Measurements from ENCODE around the gene NEO1.

The NEO1 gene

DNA sequence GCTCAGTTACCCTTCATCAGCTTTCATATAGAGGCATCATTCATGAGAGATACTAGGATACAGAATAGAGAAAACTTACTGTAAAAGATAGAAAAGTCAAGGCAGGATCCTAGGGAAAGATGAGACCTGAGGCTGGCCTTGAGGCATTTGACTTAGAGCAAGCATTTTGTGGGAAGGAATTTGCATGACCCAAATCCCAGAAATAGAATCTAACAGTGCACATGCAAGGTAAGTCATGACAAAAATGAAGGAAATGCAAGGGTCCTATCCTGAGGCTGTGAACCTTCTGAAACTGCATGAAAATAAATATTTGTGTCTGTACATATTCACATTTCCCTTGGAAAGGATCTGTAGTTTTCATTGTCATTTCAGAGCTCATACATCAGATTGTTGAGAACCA is 194.2 kb downstream of the NEO1 start:
- no peak for TF ChIP-seq GLIS3 (CRISPR knock-in tag; IDR thresholded peaks at IDR 0.05)
- TF ChIP-seq OSR1 (CRISPR knock-in tag; IDR thresholded peaks at IDR 0.05), result no peak
- TF ChIP-seq ZFP3 (CRISPR knock-in tag; IDR thresholded peaks at IDR 0.05), result no peak
- TF ChIP-seq, protein P1, sequence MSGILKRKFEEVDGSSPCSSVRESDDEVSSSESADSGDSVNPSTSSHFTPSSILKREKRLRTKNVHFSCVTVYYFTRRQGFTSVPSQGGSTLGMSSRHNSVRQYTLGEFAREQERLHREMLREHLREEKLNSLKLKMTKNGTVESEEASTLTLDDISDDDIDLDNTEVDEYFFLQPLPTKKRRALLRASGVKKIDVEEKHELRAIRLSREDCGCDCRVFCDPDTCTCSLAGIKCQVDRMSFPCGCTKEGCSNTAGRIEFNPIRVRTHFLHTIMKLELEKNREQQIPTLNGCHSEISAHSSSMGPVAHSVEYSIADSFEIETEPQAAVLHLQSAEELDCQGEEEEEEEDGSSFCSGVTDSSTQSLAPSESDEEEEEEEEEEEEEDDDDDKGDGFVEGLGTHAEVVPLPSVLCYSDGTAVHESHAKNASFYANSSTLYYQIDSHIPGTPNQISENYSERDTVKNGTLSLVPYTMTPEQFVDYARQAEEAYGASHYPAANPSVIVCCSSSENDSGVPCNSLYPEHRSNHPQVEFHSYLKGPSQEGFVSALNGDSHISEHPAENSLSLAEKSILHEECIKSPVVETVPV (CRISPR knock-in tag; IDR thresholded peaks at IDR 0.05), result no peak
- no peak for TF ChIP-seq ZNF8 (CRISPR knock-in tag; IDR thresholded peaks at IDR 0.05)
- TF ChIP-seq ZFP30 (CRISPR knock-in tag; IDR thresholded peaks at IDR 0.05), result no peak
- no peak for TF ChIP-seq RARB (CRISPR knock-in tag; IDR thresholded peaks at IDR 0.05)
- TF ChIP-seq TSHZ2 (CRISPR knock-in tag; IDR thresholded peaks at IDR 0.05), result no peak
- TF ChIP-seq SNAI2 (CRISPR knock-in tag; IDR thresholded peaks at IDR 0.05), result no peak
- no peak for TF ChIP-seq ARNTL (CRISPR knock-in tag; IDR thresholded peaks at IDR 0.05; ENCODE audit: borderline replicate concordance, low read depth)
- no peak for TF ChIP-seq PPARA (CRISPR knock-in tag; IDR thresholded peaks at IDR 0.05; ENCODE audit: borderline replicate concordance)
- no peak for TF ChIP-seq BACH2 (CRISPR knock-in tag; IDR thresholded peaks at IDR 0.05; ENCODE audit: borderline replicate concordance)
- no peak for TF ChIP-seq TCF4 (CRISPR knock-in tag; IDR thresholded peaks at IDR 0.05; ENCODE audit: borderline replicate concordance)
- TF ChIP-seq ZNF565 (CRISPR knock-in tag; conservative IDR thresholded peaks at IDR 0.05; ENCODE audit: low read depth), result no peak
- TF ChIP-seq PATZ1 (CRISPR knock-in tag; IDR thresholded peaks at IDR 0.05; ENCODE audit: borderline replicate concordance), result no peak
- no peak for ATAC-seq

DNA sequence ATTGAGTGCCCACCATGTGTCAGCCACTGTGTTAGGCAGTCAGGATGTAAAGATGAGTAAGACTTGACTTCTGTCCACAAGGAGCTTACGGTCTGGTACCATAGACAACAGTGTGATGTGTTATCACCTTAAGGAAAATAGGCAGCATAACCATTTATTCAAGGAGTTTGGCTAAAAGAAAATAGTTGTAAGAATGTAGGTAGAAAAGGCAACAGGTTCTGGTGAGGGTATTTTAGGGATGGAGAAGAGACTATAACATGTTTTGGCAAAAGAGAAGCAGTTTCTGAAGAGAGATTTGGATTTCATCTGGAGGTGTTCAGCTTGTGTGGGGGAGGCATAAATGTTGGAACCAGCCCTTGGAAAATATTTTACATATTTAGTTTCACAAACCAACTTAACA is 194.6 kb downstream of the NEO1 start:
- no peak for ATAC-seq
- TF ChIP-seq ESRRG (CRISPR knock-in tag; IDR thresholded peaks at IDR 0.05) (no peak), POU6F1 (CRISPR knock-in tag; IDR thresholded peaks at IDR 0.05; ENCODE audit: borderline replicate concordance, low read depth) (no peak), CSDC2 (CRISPR knock-in tag; IDR thresholded peaks at IDR 0.05) (no peak), TOX (CRISPR knock-in tag; IDR thresholded peaks at IDR 0.05; ENCODE audit: borderline replicate concordance) (no peak), ZC3H10 (CRISPR knock-in tag; IDR thresholded peaks at IDR 0.05) (no peak), CREB5 (CRISPR knock-in tag; IDR thresholded peaks at IDR 0.05; ENCODE audit: low read depth) (no peak), OSR1 (CRISPR knock-in tag; IDR thresholded peaks at IDR 0.05) (no peak), ZFP3 (CRISPR knock-in tag; IDR thresholded peaks at IDR 0.05) (no peak), ZNF565 (CRISPR knock-in tag; conservative IDR thresholded peaks at IDR 0.05; ENCODE audit: low read depth) (no peak), TCF4 (CRISPR knock-in tag; IDR thresholded peaks at IDR 0.05; ENCODE audit: borderline replicate concordance) (no peak), RARB (CRISPR knock-in tag; IDR thresholded peaks at IDR 0.05) (no peak), BACH2 (CRISPR knock-in tag; IDR thresholded peaks at IDR 0.05; ENCODE audit: borderline replicate concordance) (no peak), PPARA (CRISPR knock-in tag; IDR thresholded peaks at IDR 0.05; ENCODE audit: borderline replicate concordance) (no peak), ZFP30 (CRISPR knock-in tag; IDR thresholded peaks at IDR 0.05) (no peak), ISL1 (CRISPR knock-in tag; IDR thresholded peaks at IDR 0.05) (no peak)

DNA sequence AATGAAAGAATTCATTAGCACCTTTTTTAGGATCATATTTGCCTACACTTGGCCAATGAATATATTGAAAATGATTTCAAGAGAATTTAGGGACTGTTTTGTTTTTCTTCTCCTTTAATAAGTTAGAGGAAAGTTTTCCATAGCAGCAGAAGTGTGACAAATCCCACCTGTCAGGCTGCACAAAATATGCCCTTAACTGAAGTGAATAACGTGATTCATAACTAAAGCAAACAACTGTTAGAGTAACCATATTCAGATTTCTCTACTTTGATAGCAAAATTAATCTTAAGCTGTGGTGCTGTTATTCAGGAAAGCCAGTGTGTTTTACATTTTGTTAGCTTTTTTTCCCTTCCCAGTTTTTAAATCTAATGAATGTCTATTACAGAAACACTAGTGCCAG is 195.1 kb downstream of the NEO1 start:
- TF ChIP-seq PPARA (CRISPR knock-in tag; IDR thresholded peaks at IDR 0.05; ENCODE audit: borderline replicate concordance) (no peak), ZC3H10 (CRISPR knock-in tag; IDR thresholded peaks at IDR 0.05) (no peak), ESRRG (CRISPR knock-in tag; IDR thresholded peaks at IDR 0.05) (no peak), ZFP30 (CRISPR knock-in tag; IDR thresholded peaks at IDR 0.05) (no peak), ZNF565 (CRISPR knock-in tag; conservative IDR thresholded peaks at IDR 0.05; ENCODE audit: low read depth) (no peak)
- no peak for ATAC-seq
